Activated CD4-positive, alpha-beta T cell treated with anti-CD3 and anti-CD28 coated beads for 36 hours (primary cell): Measurements from ENCODE around the gene TRPC4AP. TPM values are rescaled to one million over a fixed set of nuclear protein-coding genes. Genes with fewer than 3 reads are reported as not detected.
"Not testable (repeated sequence)": the region's sequence is repeated elsewhere in the genome, so short reads cannot be mapped to it uniquely, and the experiment has no call there.

Experiments
- ATAC-seq: fragments of 200-7000 bp; cut with Tn5 transposase; one replicate; pipeline ENCODE4 v1.10.0; 2021; ENCODE audit warnings: mild to moderate bottlenecking, moderate library complexity
- CTCF ChIA-PET: fragments of 350-600 bp; sonication (Branson Sonifier 250); formaldehyde crosslinking; loops from one replicate; lab custom pipeline; 2021; ENCODE audit warnings: antibody characterized with exemption; lab: Charles Lee
- POLR2A ChIA-PET: fragments of 350-600 bp; sonication (Branson Sonifier 250); formaldehyde crosslinking; loops from one replicate; lab custom pipeline; 2021; ENCODE audit warnings: antibody characterized with exemption, inconsistent platforms; lab: Charles Lee
- DNase-seq: peaks from one replicate; pipeline ENCODE4 v3.0.0-alpha.2; 2020
- H3K27ac Mint-ChIP-seq: one replicate; pipeline ENCODE4 v1.8.0; 2021; ENCODE audit warnings: mixed read lengths
- H3K27me3 Mint-ChIP-seq: one replicate; pipeline ENCODE4 v1.8.0; 2021; ENCODE audit warnings: mixed read lengths
- H3K36me3 Mint-ChIP-seq: one replicate; pipeline ENCODE4 v1.8.0; 2021; ENCODE audit warnings: low read depth, mixed read lengths
- H3K4me1 Mint-ChIP-seq: one replicate; pipeline ENCODE4 v1.8.0; 2021; ENCODE audit warnings: mixed read lengths
- H3K4me3 Mint-ChIP-seq: one replicate; pipeline ENCODE4 v1.8.0; 2021; ENCODE audit warnings: mild to moderate bottlenecking, moderate library complexity, mixed read lengths
- H3K9me3 Mint-ChIP-seq: one replicate; pipeline ENCODE4 v1.8.0; 2021; ENCODE audit warnings: low read depth, mixed read lengths
- intact Hi-C, 2 experiments: fragments of 100-400 bp; cut with DNase I in 1 of 2; cut with micrococcal nuclease in 1 of 2; formaldehyde crosslinking; loops; one replicate each; pipeline versions ENCODE4 v1.14.2 to v1.15.1; 2022 to 2024; cut with DNase I, micrococcal nuclease
- total RNA-seq, 2 experiments: library from RNA; stranded (reverse); gene quantifications; one replicate each; pipeline ENCODE4 v1.2.3, GENCODE V29; 2021

TRPC4AP gene
- total RNA-seq, 2 experiments from 2014 or later = 36.0 to 39.6 TPM

- Mint-ChIP-seq H3K4me3 (peak overlapping the region; percentile 28), H3K27ac (peak overlapping the region; percentile 82), H3K36me3 (peaks cover 29% of the 10 kb centered on the region), H3K4me1 (peaks cover 35% of the 10 kb centered on the region), H3K27me3 (no peaks in the 10 kb centered on the region), H3K9me3 (no peaks in the 10 kb centered on the region)
- intact Hi-C loops = loop anchor here in 1 of 2 experiments (5.0 kb wide), 1 partner anchor 37 kb away; the partner anchor contains the start of gene TRPC4AP
- DNase-seq (peak; percentile 11), ATAC-seq (peak; percentile 81)
- ChIA-PET POLR2A (no interaction called here), CTCF (interaction anchor here (0.8 to 1.4 kb wide), 2 partner anchors 10 to 14 kb away, joined by 3 to 4 read pairs; no protein-coding TSS in a partner anchor)
Measured at GRCh38 chr20:35055445-35056276, 36.9 kb downstream of the TRPC4AP start.

DNA sequence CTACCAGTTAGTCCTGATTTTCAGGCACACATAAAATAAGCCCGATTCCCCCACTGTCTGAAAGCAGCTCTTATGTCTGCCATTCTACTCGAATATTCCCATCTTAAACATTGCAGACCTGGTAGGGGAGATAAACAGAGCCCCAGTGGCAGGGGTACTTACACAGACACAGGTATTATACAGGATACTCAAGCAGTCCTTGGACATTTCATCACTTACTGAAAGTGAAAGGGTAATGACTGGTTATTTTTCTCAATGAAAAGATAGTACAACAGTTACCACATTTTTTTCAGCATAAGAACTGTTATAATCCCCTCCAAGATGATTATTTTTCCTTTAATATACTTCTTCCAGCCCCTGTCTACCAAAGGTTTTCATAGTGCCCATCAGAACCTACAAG is 37.8 kb downstream of the TRPC4AP start:
- H3K27ac Mint-ChIP-seq = peak overlapping the region; percentile 82
- intact Hi-C loops = loop anchor here in 1 of 2 experiments (5.0 kb wide), 1 partner anchor 37 kb away; the partner anchor contains the start of gene TRPC4AP

GRCh38 chr20:35052616-35053015 is 40.0 kb downstream of the TRPC4AP start:
- ATAC-seq, intact Hi-C loops, H3K4me3 Mint-ChIP-seq, H3K27me3 Mint-ChIP-seq, DNase-seq, H3K27ac Mint-ChIP-seq, CTCF ChIA-PET, POLR2A ChIA-PET, H3K9me3 Mint-ChIP-seq: not testable (repeated sequence)
- Mint-ChIP-seq H3K4me1 (peaks cover 19% of the 10 kb centered on the region), H3K36me3 (peaks cover 36% of the 10 kb centered on the region)

More for the DNA sequence above, 37.8 kb downstream of the TRPC4AP start:
- no peak overlapping the region for H3K4me3 Mint-ChIP-seq
- peaks cover 32% of the 10 kb centered on the region for H3K4me1 Mint-ChIP-seq
- H3K36me3 Mint-ChIP-seq = peaks cover 24% of the 10 kb centered on the region
- no peaks in the 10 kb centered on the region for H3K27me3 Mint-ChIP-seq
- ChIA-PET CTCF (interaction anchor here (0.6 to 0.8 kb wide), 2 partner anchors 10 to 802 kb away, joined by 3 read pairs; no protein-coding TSS in a partner anchor), POLR2A (no interaction called here)
- no peak for ATAC-seq
- DNase-seq = no peak
- H3K9me3 Mint-ChIP-seq = no peaks in the 10 kb centered on the region

- POLR2A ChIA-PET = interaction anchor here (0.5 to 0.6 kb wide), 2 partner anchors 16 to 72 kb away, joined by 3 to 4 read pairs; no protein-coding TSS in a partner anchor
- Mint-ChIP-seq H3K4me1 (peaks cover 4% of the 10 kb centered on the region), H3K27me3 (no peaks in the 10 kb centered on the region), H3K4me3 (no peak overlapping the region), H3K27ac (no peak overlapping the region), H3K36me3 (peaks cover 34% of the 10 kb centered on the region), H3K9me3 (no peaks in the 10 kb centered on the region)
- intact Hi-C loops = no loop called here
- DNase-seq (no peak), ATAC-seq (no peak)
- CTCF ChIA-PET = interaction anchor here (1.0 to 1.2 kb wide), 2 partner anchors 10 to 97 kb away, joined by 3 to 4 read pairs; partner anchors contain the start of gene EDEM2
Measured at GRCh38 chr20:35049776-35050352, 42.7 kb downstream of the TRPC4AP start.

DNA sequence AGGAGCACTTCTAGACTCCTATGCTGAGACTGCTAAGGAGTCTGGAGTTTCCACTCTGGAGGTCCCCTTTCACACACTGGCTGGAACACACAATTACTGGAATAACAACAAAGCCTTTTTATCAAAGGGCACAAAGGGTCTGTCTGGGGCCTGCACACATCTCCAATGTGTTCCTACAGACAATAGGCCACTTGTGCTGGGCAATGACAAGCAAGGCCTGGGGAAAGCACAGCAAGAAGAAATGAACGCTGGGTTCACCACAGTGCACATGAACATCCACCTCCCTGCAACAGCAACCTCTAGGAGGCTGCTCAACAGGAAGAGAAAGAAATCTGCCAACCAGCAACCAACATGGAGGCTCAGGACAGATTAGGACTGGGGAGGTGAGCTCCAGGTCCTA is 43.9 kb downstream of the TRPC4AP start:
- no peak for ATAC-seq
- Mint-ChIP-seq H3K9me3 (no peaks in the 10 kb centered on the region), H3K27me3 (no peaks in the 10 kb centered on the region), H3K36me3 (peaks cover 30% of the 10 kb centered on the region), H3K27ac (no peak overlapping the region), H3K4me1 (no peaks in the 10 kb centered on the region), H3K4me3 (no peak overlapping the region)
- intact Hi-C loops = no loop called here
- ChIA-PET CTCF (no interaction called here), POLR2A (no interaction called here)
- no peak for DNase-seq

DNA sequence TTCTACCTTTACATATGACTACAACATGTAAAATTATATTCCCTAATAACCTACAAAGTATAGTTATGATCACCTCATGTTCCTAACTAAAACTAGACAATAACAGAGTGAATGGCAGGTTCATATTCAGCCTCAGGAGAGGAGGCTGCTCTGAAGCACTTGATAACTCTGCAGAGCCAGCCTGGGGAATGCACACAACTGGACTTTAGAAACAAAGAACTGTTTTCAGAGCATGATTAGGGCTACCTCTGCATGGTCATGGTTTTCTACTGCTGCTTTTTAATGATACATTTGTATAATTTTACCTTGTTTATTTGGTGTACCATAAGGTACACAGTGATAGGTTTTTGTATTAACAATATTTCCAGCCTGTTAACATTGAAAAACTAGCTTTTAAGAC is 50.3 kb downstream of the TRPC4AP start:
- DNase-seq = no peak

GRCh38 chr20:35040646-35041045 is 52.0 kb downstream of the TRPC4AP start:
- ATAC-seq = no peak
- no peaks in the 10 kb centered on the region for H3K9me3 Mint-ChIP-seq
- peak overlapping the region; percentile 42 for H3K27ac Mint-ChIP-seq
- H3K4me1 Mint-ChIP-seq = peaks cover 6% of the 10 kb centered on the region
- POLR2A ChIA-PET = interaction anchor here (0.7 kb wide), 1 partner anchor 10 kb away, joined by 4 read pairs; no protein-coding TSS in a partner anchor
- H3K4me3 Mint-ChIP-seq = no peak overlapping the region
- peaks cover 19% of the 10 kb centered on the region for H3K36me3 Mint-ChIP-seq
- no peaks in the 10 kb centered on the region for H3K27me3 Mint-ChIP-seq
- CTCF ChIA-PET = interaction anchor here (0.6 to 0.7 kb wide), 3 partner anchors 47 to 1897 kb away, joined by 3 read pairs; no protein-coding TSS in a partner anchor
- DNase-seq = no peak
- intact Hi-C loops = no loop called here

More for the DNA sequence above, 50.3 kb downstream of the TRPC4AP start:
- Mint-ChIP-seq H3K9me3 (no peaks in the 10 kb centered on the region), H3K4me3 (no peak overlapping the region), H3K36me3 (peaks cover 23% of the 10 kb centered on the region), H3K27ac (no peak overlapping the region), H3K4me1 (peaks cover 6% of the 10 kb centered on the region), H3K27me3 (no peaks in the 10 kb centered on the region)
- ATAC-seq = no peak
- ChIA-PET CTCF (no interaction called here), POLR2A (no interaction called here)
- intact Hi-C loops = no loop called here

DNA sequence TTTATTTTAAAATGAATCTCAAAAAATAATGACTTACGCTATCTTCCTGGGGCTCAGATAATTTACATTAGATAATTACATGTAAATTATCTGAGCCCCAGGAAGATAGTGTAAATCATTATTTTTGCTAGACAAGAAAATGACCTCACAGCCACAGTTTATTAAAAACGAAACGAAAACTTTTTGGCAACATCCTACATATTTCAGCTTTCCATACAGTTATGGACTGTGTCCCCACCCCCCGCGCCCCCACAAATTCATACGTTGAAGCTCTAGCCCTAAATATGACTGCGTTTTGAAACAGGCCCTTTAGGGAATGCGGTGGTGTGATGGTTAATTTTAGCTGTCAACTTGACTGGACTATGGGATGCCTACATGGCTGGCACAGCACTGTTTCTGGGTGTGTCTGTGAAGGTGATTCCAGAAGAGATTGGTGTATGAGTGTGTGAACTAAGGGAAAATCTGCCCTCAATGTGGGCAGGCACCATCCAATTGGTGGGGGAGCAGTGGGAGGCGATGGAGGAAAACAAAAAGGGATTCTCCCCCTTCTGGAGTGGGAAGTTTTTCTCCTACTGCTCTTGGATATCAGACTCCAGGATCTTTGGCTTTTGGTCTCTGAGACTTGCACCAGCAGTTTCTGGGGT is 52.6 kb downstream of the TRPC4AP start:
- no peaks in the 10 kb centered on the region for H3K9me3 Mint-ChIP-seq
- intact Hi-C loops = no loop called here
- H3K4me3 Mint-ChIP-seq = no peak overlapping the region
- H3K27me3 Mint-ChIP-seq = no peaks in the 10 kb centered on the region
- DNase-seq = no peak
- ChIA-PET POLR2A (interaction anchor here (0.7 kb wide), 1 partner anchor 10 kb away, joined by 4 read pairs; no protein-coding TSS in a partner anchor), CTCF (interaction anchor here (0.6 to 1.0 kb wide), 4 partner anchors 11 to 1898 kb away, joined by 3 read pairs; no protein-coding TSS in a partner anchor)
- peak overlapping the region; percentile 72 for H3K27ac Mint-ChIP-seq
- peaks cover 24% of the 10 kb centered on the region for H3K36me3 Mint-ChIP-seq
- peaks cover 6% of the 10 kb centered on the region for H3K4me1 Mint-ChIP-seq
- no peak for ATAC-seq

- Mint-ChIP-seq H3K4me3 (no peak overlapping the region), H3K9me3 (no peaks in the 10 kb centered on the region), H3K27me3 (no peaks in the 10 kb centered on the region), H3K4me1 (peaks cover 6% of the 10 kb centered on the region), H3K27ac (peak overlapping the region; percentile 35), H3K36me3 (peaks cover 28% of the 10 kb centered on the region)
- POLR2A ChIA-PET = no interaction called here
- DNase-seq (no peak), ATAC-seq (no peak)
- intact Hi-C loops = no loop called here
- CTCF ChIA-PET = interaction anchor here (0.6 to 1.0 kb wide), 4 partner anchors 11 to 55 kb away, joined by 3 read pairs; no protein-coding TSS in a partner anchor
Measured at GRCh38 chr20:35039146-35039545, 53.5 kb downstream of the TRPC4AP start.

DNA sequence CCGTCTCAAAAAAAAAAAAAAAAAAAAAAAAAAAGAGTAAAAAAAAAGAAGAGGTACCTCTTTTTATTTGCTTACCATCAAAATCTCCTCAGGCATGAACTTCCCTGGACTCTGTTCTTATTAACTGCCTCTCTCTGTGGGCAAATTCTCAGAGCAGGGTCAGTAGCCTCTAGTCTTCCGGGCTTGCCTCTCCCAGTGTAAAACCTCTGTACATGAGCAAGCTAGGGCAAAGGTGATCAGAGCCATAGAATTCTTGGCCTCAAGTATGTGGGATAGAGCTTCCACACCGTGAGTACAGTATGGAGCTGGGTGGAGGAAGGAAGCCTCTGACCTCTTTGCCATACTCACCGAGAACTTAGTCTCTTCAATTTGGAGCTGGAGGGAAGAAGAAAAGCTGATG is 58.5 kb downstream of the TRPC4AP start:
- H3K4me3 Mint-ChIP-seq = no peak overlapping the region
- DNase-seq = no peak
- intact Hi-C loops = no loop called here
- no peaks in the 10 kb centered on the region for H3K4me1 Mint-ChIP-seq
- no peaks in the 10 kb centered on the region for H3K9me3 Mint-ChIP-seq
- H3K36me3 Mint-ChIP-seq = peaks cover 40% of the 10 kb centered on the region
- H3K27me3 Mint-ChIP-seq = no peaks in the 10 kb centered on the region
- no peak for ATAC-seq
- POLR2A ChIA-PET = no interaction called here
- CTCF ChIA-PET = interaction anchor here (1.0 kb wide), 1 partner anchor 11 kb away, joined by 3 read pairs; no protein-coding TSS in a partner anchor
- no peak overlapping the region for H3K27ac Mint-ChIP-seq

GRCh38 chr20:35030136-35030535 is 62.5 kb downstream of the TRPC4AP start:
- no peaks in the 10 kb centered on the region for H3K27me3 Mint-ChIP-seq
- DNase-seq (no peak), ATAC-seq (no peak)
- intact Hi-C loops = no loop called here
- peaks cover 46% of the 10 kb centered on the region for H3K36me3 Mint-ChIP-seq
- no peaks in the 10 kb centered on the region for H3K9me3 Mint-ChIP-seq
- H3K27ac Mint-ChIP-seq = no peak overlapping the region
- POLR2A ChIA-PET = interaction anchor here (0.9 kb wide), 1 partner anchor 10 kb away, joined by 4 read pairs; no protein-coding TSS in a partner anchor
- H3K4me3 Mint-ChIP-seq = no peak overlapping the region
- CTCF ChIA-PET = no interaction called here
- peaks cover 2% of the 10 kb centered on the region for H3K4me1 Mint-ChIP-seq
